Ovary (tissue), 3 donors: ENCODE results near the gene COX10.

Experiments
- CTCF ChIP-seq, 3 donors: fragments of 450-650 bp in 2 of 3; fragments of 200-600 bp in 1 of 3; IDR thresholded peaks; one replicate each; pipeline versions ENCODE4 v1.5.1 to v1.8.0; 2016 to 2022; ENCODE audit warnings: antibody characterized with exemption in 3 of 3, mild to moderate bottlenecking in 1 of 3
- EP300 ChIP-seq: sonication (generic); formaldehyde crosslinking; IDR thresholded peaks from one replicate; pipeline ENCODE4 v1.6.1; 2017; ENCODE audit warnings: antibody characterized with exemption
- donor health status: DM: no; HTN: no; CAD: no.

- TF ChIP-seq CTCF (IDR thresholded peaks at IDR 0.05) (no peak), EP300 (no peak)
Observed at GRCh38 chr17:14211801-14212200, 142.5 kb downstream of the COX10 start.
